Measurements from ENCODE around the gene VWC2. TPM values are rescaled to one million over a fixed set of nuclear protein-coding genes. Genes with fewer than 3 reads are reported as not detected.

VWC2 gene
- total and polyA plus RNA-seq, 2 of the 8 experiments (the other 6 are each of a cell fraction or from before 2014, with no cell fraction given): 0.24 to 0.30 TPM

GRCh38 chr7:49780953-49781352 lies 7.5 kb downstream of the VWC2 start (continued):
- TF ChIP-seq PHF8 (conservative IDR thresholded peaks at IDR 0.05; ENCODE audit: low read depth, low read length): no peak
- no peak for TF ChIP-seq RNF2 (IDR thresholded peaks at IDR 0.05; ENCODE audit: borderline replicate concordance, low read depth, low read length, missing control alignments, poor library complexity, severe bottlenecking)
- no peak for TF ChIP-seq CTBP2 (IDR thresholded peaks at IDR 0.05; ENCODE audit: borderline replicate concordance, insufficient read depth, insufficient read length, low read length)
- no peak for TF ChIP-seq CBX8 (IDR thresholded peaks at IDR 0.05; ENCODE audit: borderline replicate concordance, low read depth, low read length)
- no peak for TF ChIP-seq CHD7 (IDR thresholded peaks at IDR 0.05; ENCODE audit: insufficient replicate concordance, low read length)
- no peak for TF ChIP-seq SP4 (IDR thresholded peaks at IDR 0.05; ENCODE audit: low read length)
- TF ChIP-seq KDM5A (IDR thresholded peaks at IDR 0.05; ENCODE audit: low read length): no peak
- TF ChIP-seq GTF2F1 (IDR thresholded peaks at IDR 0.05; ENCODE audit: borderline replicate concordance, low read depth, low read length): no peak

Data from H1 (cell line).